ENCODE results near the gene CALN1. TPM values are rescaled to one million over a fixed set of nuclear protein-coding genes. Genes with fewer than 3 reads are reported as not detected.

The CALN1 gene
- total and polyA plus RNA-seq, 2 of the 8 experiments (the other 6 are each of a cell fraction or from before 2014, with no cell fraction given): 6.4 to 15.2 TPM

- H3K79me2 ChIP-seq (ENCODE audit: control insufficient read depth in 1 of 2, insufficient read depth in 2 of 2, low read length in 2 of 2): no peaks in the 10 kb centered on the region
- no peaks in the 10 kb centered on the region for H3K27me3 ChIP-seq (replicated peaks in 1 of 4; ENCODE audit: control insufficient read depth in 3 of 4, extremely low read depth in 1 of 4, insufficient read depth in 3 of 4, low read length in 3 of 4)
- H3K14ac ChIP-seq (ENCODE audit: insufficient read length): no peak overlapping the region
- no peak overlapping the region for H3K4me2 ChIP-seq (ENCODE audit: insufficient read depth in 1 of 2, low read depth in 2 of 2, low read length in 2 of 2)
- H4K20me1 ChIP-seq (replicated peaks in 1 of 2; ENCODE audit: control insufficient read depth in 1 of 2, insufficient read depth in 2 of 2, low read length in 2 of 2): no peaks in the 10 kb centered on the region
- no peak overlapping the region for H2BK12ac ChIP-seq (ENCODE audit: low read depth, low read length)
- FAIRE-seq (no peak), DNase-seq (ENCODE audit: low read depth in 1 of 2, low spot score in 2 of 2) (no peak)
- H3K4ac ChIP-seq (replicated peaks; ENCODE audit: insufficient read length, low read depth, low read length): no peak overlapping the region
- no peaks in the 10 kb centered on the region for H3K9me3 ChIP-seq (ENCODE audit: insufficient read depth in 2 of 2, low read depth in 1 of 2, low read length in 1 of 2)
- no peaks in the 10 kb centered on the region for H3K36me3 ChIP-seq (ENCODE audit: control insufficient read depth in 2 of 4, insufficient read depth in 4 of 4, low read length in 3 of 4)
- H3K56ac ChIP-seq (replicated peaks; ENCODE audit: insufficient read length, low read depth, low read length): no peak overlapping the region
- H2AK5ac ChIP-seq (ENCODE audit: low read depth, low read length): no peak overlapping the region
- ChIA-PET POLR2A (ENCODE audit: partially characterized antibody) (no interaction called here), CTCF (ENCODE audit: partially characterized antibody) (no interaction called here)
- no peak overlapping the region for H2BK5ac ChIP-seq (ENCODE audit: low read depth, low read length)
- no peak overlapping the region for H4K8ac ChIP-seq (ENCODE audit: extremely low read depth, insufficient read depth, low read length)
- H3K4me3 ChIP-seq (ENCODE audit: extremely low read depth in 1 of 4, insufficient read depth in 2 of 4, low read depth in 3 of 4, low read length in 4 of 4): no peak overlapping the region
- no peak overlapping the region for H3K27ac ChIP-seq (ENCODE audit: low read depth, low read length)
- H3K9ac ChIP-seq (replicated peaks in 1 of 4; ENCODE audit: extremely low read depth in 1 of 4, low read depth in 3 of 4, low read length in 3 of 4): no peak overlapping the region
- H2BK20ac ChIP-seq (ENCODE audit: low read length): no peak overlapping the region
- no peaks in the 10 kb centered on the region; the same call in 1 of the 2 replicates for H3K23me2 ChIP-seq (ENCODE audit: low read depth, low read length)
- no peak overlapping the region for H4K5ac ChIP-seq (ENCODE audit: insufficient read length, low read depth, low read length)
- H3K23ac ChIP-seq (ENCODE audit: insufficient read length): no peak overlapping the region
- H4K91ac ChIP-seq (replicated peaks; ENCODE audit: insufficient read length, low read length): no peak overlapping the region
- no peak overlapping the region for H2BK120ac ChIP-seq (replicated peaks; ENCODE audit: low read depth, low read length)
- no peak for TF ChIP-seq JUND (IDR thresholded peaks at IDR 0.05; ENCODE audit: low read length)
- H3K79me1 ChIP-seq (ENCODE audit: low read depth, low read length): no peaks in the 10 kb centered on the region
- no peak overlapping the region for H3K18ac ChIP-seq (ENCODE audit: extremely low read depth, low read length)
- 92% methylated on average over 4 of the region's 4 CpGs; no CpG with 5 or more reads in 1 of the 2 experiments for WGBS, 2 experiments (ENCODE audit: extremely low coverage in 1 of 2, insufficient coverage in 1 of 2, insufficient read length in 1 of 2, insufficient replicate concordance in 2 of 2, low coverage in 1 of 2, low lambda C conversion rate in 2 of 2, missing lambda C conversion rate in 1 of 2)
- no peak overlapping the region for H2BK15ac ChIP-seq (ENCODE audit: low read length)
- H3K4me1 ChIP-seq (replicated peaks in 1 of 4; ENCODE audit: control insufficient read depth in 3 of 4, insufficient read depth in 4 of 4, low read length in 3 of 4): no peaks in the 10 kb centered on the region
- H2AFZ ChIP-seq (ENCODE audit: low read length): no peak overlapping the region
These were observed 358.8 kb downstream of the CALN1 start for GRCh38 chr7:72053292-72053691.

Data from H1 (cell line).